K562 (cell line): ENCODE results near the gene EMC6. TPM values are rescaled to one million over a fixed set of nuclear protein-coding genes. Genes with fewer than 3 reads are reported as not detected.

Experiments
- ASH1L ChIP-seq: fragments of 450-650 bp; IDR thresholded peaks from 2 replicates; pipeline ENCODE4 v1.6.1; 2018; ENCODE audit warnings: borderline replicate concordance, mild to moderate bottlenecking, low read depth; ENCODE audit not compliant: partially characterized antibody
- IRF9 ChIP-seq: fragments of 450-650 bp; IDR thresholded peaks from 2 replicates; pipeline ENCODE4 v1.6.1; 2016; ENCODE audit warnings: missing biosample characterization, missing genetic modification characterization
- KLF10 ChIP-seq: fragments of 250-450 bp; sonication (Bioruptor Pico); IDR thresholded peaks from 2 replicates; pipeline ENCODE4 v1.6.1; 2021; ENCODE audit warnings: matching md5 sums
- MAX ChIP-seq: sonication (generic); formaldehyde crosslinking; IDR thresholded peaks from 2 replicates; pipeline ENCODE4 v1.9.0; 2022; ENCODE audit warnings: mild to moderate bottlenecking, missing genetic modification reagents
- PRDM10 ChIP-seq: fragments of 450-650 bp; IDR thresholded peaks from 2 replicates; pipeline ENCODE4 v1.6.1; 2018; ENCODE audit not compliant: partially characterized antibody
- SIRT6 ChIP-seq: IDR thresholded peaks from one replicate; pipeline ENCODE4 v1.6.1; 2012; ENCODE audit warnings: low read depth, mild to moderate bottlenecking, control low read depth, inconsistent platforms, low read length, moderate library complexity
- SP2 ChIP-seq: IDR thresholded peaks from 2 replicates; pipeline ENCODE4 v1.6.1; 2011; ENCODE audit warnings: mild to moderate bottlenecking, low read depth, low read length, moderate library complexity; ENCODE audit not compliant: poor library complexity, severe bottlenecking; ENCODE audit errors: extremely low read depth
- ZBTB2 ChIP-seq: fragments of 450-650 bp; IDR thresholded peaks from 2 replicates; pipeline ENCODE4 v1.6.1; 2016; ENCODE audit warnings: antibody characterized with exemption
- polyA plus RNA-seq, 8 experiments: library from polyadenylated mRNA; depleted of rRNA in 4 of 8; stranded (reverse) in 5 of 8; unstranded in 3 of 8; fragments of >200 nt; fragmentation: Nextera tagmentation in 2 of 8; fragmentation: Illumina TruSeq in 1 of 8; extraction: Ambion mirVana in 2 of 8; extraction: Trizol in 1 of 8; gene quantifications; 2 replicates each; pipeline versions ENCODE4 v1.2.1 to v1.2.3, GENCODE V29; 2011 to 2014; ENCODE audit warnings: inconsistent platforms in 1 of 8, missing spikeins in 1 of 8
- total RNA-seq, 7 experiments: library from RNA; depleted of rRNA in 6 of 7; stranded (reverse); fragments of >200 nt in 6 of 7; fragmentation: Illumina TruSeq in 2 of 7; extraction: Trizol in 2 of 7; gene quantifications; 2 replicates each; pipeline versions ENCODE4 v1.2.1 to v1.2.3, GENCODE V29; 2011 to 2021; ENCODE audit warnings: low replicate concordance in 1 of 7

Gene EMC6
- total and polyA plus RNA-seq, 9 of the 15 experiments (the other 6 are each of a cell fraction or from before 2014, with no cell fraction given) = 2.9 to 136 (median 24.9) TPM

GRCh38 chr17:3715296-3715695 lies 46.7 kb downstream of the EMC6 start (continued):
- no peak for TF ChIP-seq KLF10 (CRISPR knock-in tag)
- no peak for TF ChIP-seq ZBTB2
- TF ChIP-seq SP2 = no peak
- TF ChIP-seq MAX = no peak
- TF ChIP-seq ASH1L = no peak
- TF ChIP-seq SIRT6 = no peak
- no peak for TF ChIP-seq PRDM10
- no peak for TF ChIP-seq IRF9 (tag)
- TF ChIP-seq, all 486 proteins: peak for 0
